ENCODE results near the gene KCNG4.

- TF ChIP-seq, protein P1, sequence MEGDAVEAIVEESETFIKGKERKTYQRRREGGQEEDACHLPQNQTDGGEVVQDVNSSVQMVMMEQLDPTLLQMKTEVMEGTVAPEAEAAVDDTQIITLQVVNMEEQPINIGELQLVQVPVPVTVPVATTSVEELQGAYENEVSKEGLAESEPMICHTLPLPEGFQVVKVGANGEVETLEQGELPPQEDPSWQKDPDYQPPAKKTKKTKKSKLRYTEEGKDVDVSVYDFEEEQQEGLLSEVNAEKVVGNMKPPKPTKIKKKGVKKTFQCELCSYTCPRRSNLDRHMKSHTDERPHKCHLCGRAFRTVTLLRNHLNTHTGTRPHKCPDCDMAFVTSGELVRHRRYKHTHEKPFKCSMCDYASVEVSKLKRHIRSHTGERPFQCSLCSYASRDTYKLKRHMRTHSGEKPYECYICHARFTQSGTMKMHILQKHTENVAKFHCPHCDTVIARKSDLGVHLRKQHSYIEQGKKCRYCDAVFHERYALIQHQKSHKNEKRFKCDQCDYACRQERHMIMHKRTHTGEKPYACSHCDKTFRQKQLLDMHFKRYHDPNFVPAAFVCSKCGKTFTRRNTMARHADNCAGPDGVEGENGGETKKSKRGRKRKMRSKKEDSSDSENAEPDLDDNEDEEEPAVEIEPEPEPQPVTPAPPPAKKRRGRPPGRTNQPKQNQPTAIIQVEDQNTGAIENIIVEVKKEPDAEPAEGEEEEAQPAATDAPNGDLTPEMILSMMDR (IDR thresholded peaks at IDR 0.05; ENCODE audit: poor library complexity, severe bottlenecking) = no peak
- no peak for TF ChIP-seq TAF1 (IDR thresholded peaks at IDR 0.05; ENCODE audit: low read depth)
- no peak for TF ChIP-seq EZH2 (IDR thresholded peaks at IDR 0.05; ENCODE audit: borderline replicate concordance, insufficient read depth, low read length, poor library complexity, severe bottlenecking)
- TF ChIP-seq POLR2AphosphoS5 (IDR thresholded peaks at IDR 0.05) = no peak
These were observed 30.7 kb upstream of the KCNG4 start for GRCh38 chr16:84270531-84270930.

Measured in neural cell (in vitro differentiated cells).